Astrocyte (in vitro differentiated cells and primary cell): Measurements from ENCODE around the gene AASS. TPM values are rescaled to one million over a fixed set of nuclear protein-coding genes. Genes with fewer than 3 reads are reported as not detected.

Source experiments
- DNase-seq: peaks from one replicate; pipeline ENCODE4 v3.0.0-alpha.2; 2010; ENCODE audit warnings: low read depth
- FAIRE-seq: peaks from 2 replicates; lab custom pipeline; 2011; peaks lifted over from hg19 to GRCh38; lab: Jason Lieb, UNC
- H2AFZ ChIP-seq: 2 replicates; pipeline ENCODE4 v1.6.0; 2012; ENCODE audit warnings: low read depth, low read length, inconsistent platforms
- H3K27ac ChIP-seq: 2 replicates; pipeline ENCODE4 v1.5.1; 2011; ENCODE audit warnings: low read depth, low read length, inconsistent platforms
- H3K27me3 ChIP-seq: 2 replicates; pipeline ENCODE4 v1.6.0; 2011; ENCODE audit warnings: low read length, inconsistent platforms; ENCODE audit not compliant: insufficient read depth
- H3K36me3 ChIP-seq: 2 replicates; pipeline ENCODE4 v1.5.1; 2011; ENCODE audit warnings: low read length, inconsistent platforms; ENCODE audit not compliant: insufficient read depth
- H3K4me1 ChIP-seq: 2 replicates; pipeline ENCODE4 v1.5.1; 2011; ENCODE audit warnings: low read length, inconsistent platforms; ENCODE audit not compliant: insufficient read depth
- H3K4me2 ChIP-seq: 2 replicates; pipeline ENCODE4 v1.6.0; 2012; ENCODE audit warnings: low read length, inconsistent platforms
- H3K4me3 ChIP-seq: 2 replicates; pipeline ENCODE4 v1.5.1; 2011; ENCODE audit warnings: low read depth, mild to moderate bottlenecking, low read length, inconsistent platforms; ENCODE audit not compliant: insufficient read depth
- H3K79me2 ChIP-seq: 2 replicates; pipeline ENCODE4 v1.6.0; 2012; ENCODE audit warnings: mild to moderate bottlenecking, low read length, inconsistent platforms; ENCODE audit not compliant: insufficient read depth
- H3K9ac ChIP-seq: 2 replicates; pipeline ENCODE4 v1.6.0; 2012; ENCODE audit warnings: mild to moderate bottlenecking, low read length, inconsistent platforms
- H3K9me3 ChIP-seq: 2 replicates; pipeline ENCODE4 v1.5.1; 2012; ENCODE audit warnings: low read depth, mild to moderate bottlenecking, low read length, inconsistent platforms; ENCODE audit not compliant: insufficient read depth
- H4K20me1 ChIP-seq: 2 replicates; pipeline ENCODE4 v1.6.0; 2012; ENCODE audit warnings: low read length, inconsistent platforms; ENCODE audit not compliant: insufficient read depth
- H3K27ac Mint-ChIP-seq: one replicate; pipeline ENCODE4 v1.8.0; 2021; ENCODE audit warnings: mild to moderate bottlenecking, mixed read lengths; ENCODE audit not compliant: unreplicated experiment
- H3K27me3 Mint-ChIP-seq: one replicate; pipeline ENCODE4 v1.8.0; 2021; ENCODE audit warnings: low read depth, mixed read lengths; ENCODE audit not compliant: unreplicated experiment
- H3K36me3 Mint-ChIP-seq: one replicate; pipeline ENCODE4 v1.8.0; 2021; ENCODE audit warnings: low read depth, mixed read lengths; ENCODE audit not compliant: unreplicated experiment
- H3K4me1 Mint-ChIP-seq: one replicate; pipeline ENCODE4 v1.8.0; 2021; ENCODE audit warnings: low read depth, mixed read lengths; ENCODE audit not compliant: unreplicated experiment
- H3K4me3 Mint-ChIP-seq: one replicate; pipeline ENCODE4 v1.8.0; 2021; ENCODE audit warnings: mild to moderate bottlenecking, moderate library complexity, mixed read lengths; ENCODE audit not compliant: unreplicated experiment
- H3K9me3 Mint-ChIP-seq: one replicate; pipeline ENCODE4 v1.8.0; 2021; ENCODE audit warnings: mild to moderate bottlenecking, mixed read lengths; ENCODE audit not compliant: unreplicated experiment
- CTCF ChIP-seq: IDR thresholded peaks from 2 replicates; pipeline ENCODE4 v1.5.1; 2011; ENCODE audit warnings: low read depth, mild to moderate bottlenecking, inconsistent platforms, low read length, moderate library complexity; ENCODE audit not compliant: insufficient read depth
- EZH2 ChIP-seq: IDR thresholded peaks from 2 replicates; pipeline ENCODE4 v1.6.1; 2012; ENCODE audit warnings: mild to moderate bottlenecking, low read length, inconsistent platforms; ENCODE audit not compliant: insufficient read depth
- total RNA-seq: library from RNA; stranded (reverse); gene quantifications from 2 replicates; pipeline ENCODE4 v1.2.1, GENCODE V29; 2021

Gene AASS
- total RNA-seq, 1 donor from 2014 or later, result 15.6 TPM

GRCh38 chr7:122055073-122055472, 89.0 kb downstream of the AASS start:
- H3K27me3 Mint-ChIP-seq, result no peaks in the 10 kb centered on the region

GRCh38 chr7:122054393-122054792, 89.7 kb downstream of the AASS start:
- Histone ChIP-seq H3K4me2 (no peak overlapping the region), H3K9me3 (no peaks in the 10 kb centered on the region), H3K27ac (no peak overlapping the region), H3K79me2 (no peaks in the 10 kb centered on the region), H3K9ac (no peak overlapping the region), H4K20me1 (no peaks in the 10 kb centered on the region), H3K36me3 (no peaks in the 10 kb centered on the region), H2AFZ (no peak overlapping the region), H3K27me3 (no peaks in the 10 kb centered on the region), H3K4me3 (no peak overlapping the region), H3K4me1 (no peaks in the 10 kb centered on the region)
- TF ChIP-seq CTCF, result no peak
- no peak for TF ChIP-seq EZH2
- Mint-ChIP-seq H3K27ac (no peak overlapping the region), H3K4me3 (no peak overlapping the region), H3K9me3 (peaks cover 1% of the 10 kb centered on the region), H3K36me3 (no peaks in the 10 kb centered on the region), H3K4me1 (no peaks in the 10 kb centered on the region), H3K27me3 (no peaks in the 10 kb centered on the region)
- no peak for DNase-seq
- FAIRE-seq, result no peak

More at GRCh38 chr7:122055073-122055472, 89.0 kb downstream of the AASS start:
- H2AFZ ChIP-seq, result no peak overlapping the region
- peaks cover 1% of the 10 kb centered on the region for H3K9me3 Mint-ChIP-seq
- H4K20me1 ChIP-seq, result no peaks in the 10 kb centered on the region
- no peak overlapping the region for H3K4me2 ChIP-seq
- DNase-seq, result no peak
- no peaks in the 10 kb centered on the region for H3K36me3 Mint-ChIP-seq
- H3K4me3 Mint-ChIP-seq, result no peak overlapping the region
- no peak overlapping the region for H3K9ac ChIP-seq
- H3K27me3 ChIP-seq, result no peaks in the 10 kb centered on the region
- no peaks in the 10 kb centered on the region for H3K4me1 Mint-ChIP-seq
- H3K27ac ChIP-seq, result no peak overlapping the region
- no peak for FAIRE-seq
- TF ChIP-seq EZH2 (no peak), CTCF (no peak)
- H3K4me3 ChIP-seq, result no peak overlapping the region
- H3K79me2 ChIP-seq, result no peaks in the 10 kb centered on the region
- no peak overlapping the region for H3K27ac Mint-ChIP-seq
- no peaks in the 10 kb centered on the region for H3K36me3 ChIP-seq
- no peaks in the 10 kb centered on the region for H3K4me1 ChIP-seq
- no peaks in the 10 kb centered on the region for H3K9me3 ChIP-seq

- H3K4me1 Mint-ChIP-seq, result no peaks in the 10 kb centered on the region
- no peak for FAIRE-seq
- TF ChIP-seq CTCF (no peak), EZH2 (no peak)
Observed at GRCh38 chr7:122046402-122046801, 97.6 kb downstream of the AASS start.

More at GRCh38 chr7:122046402-122046801, 97.6 kb downstream of the AASS start:
- Histone ChIP-seq H3K36me3 (no peaks in the 10 kb centered on the region), H3K27me3 (no peaks in the 10 kb centered on the region), H4K20me1 (no peaks in the 10 kb centered on the region), H3K4me2 (no peak overlapping the region), H3K9me3 (no peaks in the 10 kb centered on the region), H3K27ac (no peak overlapping the region), H3K9ac (no peak overlapping the region), H3K4me1 (no peaks in the 10 kb centered on the region), H3K4me3 (no peak overlapping the region), H2AFZ (no peak overlapping the region), H3K79me2 (no peaks in the 10 kb centered on the region)
- H3K27me3 Mint-ChIP-seq, result no peaks in the 10 kb centered on the region
- no peak overlapping the region for H3K4me3 Mint-ChIP-seq
- no peaks in the 10 kb centered on the region for H3K9me3 Mint-ChIP-seq
- H3K36me3 Mint-ChIP-seq, result no peaks in the 10 kb centered on the region
- DNase-seq, result no peak
- H3K27ac Mint-ChIP-seq, result no peak overlapping the region
